ENCODE data around the gene FAAP20. TPM values are rescaled to one million over a fixed set of nuclear protein-coding genes. Genes with fewer than 3 reads are reported as not detected.

The FAAP20 gene
- total and polyA plus RNA-seq, 3 donors from 2014 or later = 65.5 to 72.6 (median 72.0) TPM

- intact Hi-C loops (cut with DNase I; ENCODE audit: low total_unique reads) = no loop called here
- peaks cover 40% of the 10 kb centered on the region for H3K4me1 ChIP-seq
Measured at GRCh38 chr1:2190491-2190976, 4.0 kb downstream of the FAAP20 start.

GRCh38 chr1:2189459-2190425 lies 4.8 kb downstream of the FAAP20 start:
- Histone ChIP-seq H3K36me3 (ENCODE audit: low read depth, missing control alignments) (no peaks in the 10 kb centered on the region), H3K4me3 (peak overlapping the region; percentile 43 to 61), H3K9me3 (no peaks in the 10 kb centered on the region), H3K27me3 (no peaks in the 10 kb centered on the region), H3K27ac (peak overlapping the region; percentile 93 to 94), H3K4me1 (peaks cover 35% of the 10 kb centered on the region)
- intact Hi-C loops (cut with DNase I; ENCODE audit: low total_unique reads) = no loop called here
- DNase-seq = peak; percentile 97
- no peak for TF ChIP-seq POLR2A (IDR thresholded peaks at IDR 0.05)
- TF ChIP-seq, protein P1, sequence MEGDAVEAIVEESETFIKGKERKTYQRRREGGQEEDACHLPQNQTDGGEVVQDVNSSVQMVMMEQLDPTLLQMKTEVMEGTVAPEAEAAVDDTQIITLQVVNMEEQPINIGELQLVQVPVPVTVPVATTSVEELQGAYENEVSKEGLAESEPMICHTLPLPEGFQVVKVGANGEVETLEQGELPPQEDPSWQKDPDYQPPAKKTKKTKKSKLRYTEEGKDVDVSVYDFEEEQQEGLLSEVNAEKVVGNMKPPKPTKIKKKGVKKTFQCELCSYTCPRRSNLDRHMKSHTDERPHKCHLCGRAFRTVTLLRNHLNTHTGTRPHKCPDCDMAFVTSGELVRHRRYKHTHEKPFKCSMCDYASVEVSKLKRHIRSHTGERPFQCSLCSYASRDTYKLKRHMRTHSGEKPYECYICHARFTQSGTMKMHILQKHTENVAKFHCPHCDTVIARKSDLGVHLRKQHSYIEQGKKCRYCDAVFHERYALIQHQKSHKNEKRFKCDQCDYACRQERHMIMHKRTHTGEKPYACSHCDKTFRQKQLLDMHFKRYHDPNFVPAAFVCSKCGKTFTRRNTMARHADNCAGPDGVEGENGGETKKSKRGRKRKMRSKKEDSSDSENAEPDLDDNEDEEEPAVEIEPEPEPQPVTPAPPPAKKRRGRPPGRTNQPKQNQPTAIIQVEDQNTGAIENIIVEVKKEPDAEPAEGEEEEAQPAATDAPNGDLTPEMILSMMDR (IDR thresholded peaks at IDR 0.05) = peak in 1 of 3 experiments; percentile 3
- 0 to 8% methylated on average over 3 to 64 of the region's 65 CpGs for WGBS, 2 donors

More at GRCh38 chr1:2190491-2190976, 4.0 kb downstream of the FAAP20 start:
- no peak for TF ChIP-seq POLR2A (IDR thresholded peaks at IDR 0.05)
- no peaks in the 10 kb centered on the region for H3K9me3 ChIP-seq
- 75 to 77% methylated on average over 12 to 19 of the region's 19 CpGs for WGBS, 2 donors
- peak overlapping the region; percentile 93 to 94 for H3K27ac ChIP-seq
- H3K36me3 ChIP-seq (ENCODE audit: low read depth, missing control alignments) = no peaks in the 10 kb centered on the region
- no peak for DNase-seq
- no peaks in the 10 kb centered on the region for H3K27me3 ChIP-seq
- H3K4me3 ChIP-seq = peak overlapping the region; percentile 43 to 61

DNA sequence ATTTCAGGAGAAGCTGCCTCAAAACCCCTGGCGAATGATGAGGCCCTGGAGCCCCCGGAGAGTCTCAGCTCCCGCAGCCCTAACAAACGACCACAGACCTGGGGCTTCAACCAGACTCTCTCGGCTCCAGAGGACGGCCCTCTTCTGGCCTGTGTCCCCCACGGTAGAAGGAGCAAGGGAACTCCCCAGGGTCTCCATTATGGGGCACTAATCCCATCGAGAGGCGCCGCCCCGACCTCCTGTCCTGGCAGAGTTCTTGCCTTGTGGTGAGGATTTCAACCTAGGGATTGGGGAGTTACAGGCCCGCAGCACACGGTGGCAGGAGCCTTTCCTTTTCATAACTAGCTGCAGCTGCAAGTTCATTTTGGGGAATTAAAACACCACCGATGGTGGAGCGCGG lies 6.2 kb downstream of the FAAP20 start:
- no peak overlapping the region for H3K4me3 ChIP-seq

GRCh38 chr1:2187619-2188018 lies 7.0 kb downstream of the FAAP20 start:
- intact Hi-C loops (cut with DNase I; ENCODE audit: low total_unique reads) = no loop called here
- Histone ChIP-seq H3K9me3 (no peaks in the 10 kb centered on the region), H3K36me3 (ENCODE audit: low read depth, missing control alignments) (no peaks in the 10 kb centered on the region), H3K27me3 (no peaks in the 10 kb centered on the region), H3K4me3 (no peak overlapping the region), H3K27ac (no peak overlapping the region), H3K4me1 (peaks cover 23% of the 10 kb centered on the region)
- WGBS, 2 donors = 67 to 88% methylated on average over 1 to 10 of the region's 13 CpGs
- TF ChIP-seq POLR2A (IDR thresholded peaks at IDR 0.05) = no peak
- TF ChIP-seq, protein P1 (IDR thresholded peaks at IDR 0.05) = no peak
- DNase-seq = no peak

More for the DNA sequence above, 6.2 kb downstream of the FAAP20 start:
- intact Hi-C loops (cut with DNase I; ENCODE audit: low total_unique reads) = no loop called here
- DNase-seq = no peak
- TF ChIP-seq, protein P1 (IDR thresholded peaks at IDR 0.05) = no peak
- TF ChIP-seq POLR2A (IDR thresholded peaks at IDR 0.05) = no peak
- peaks cover 27% of the 10 kb centered on the region for H3K4me1 ChIP-seq
- no peaks in the 10 kb centered on the region for H3K9me3 ChIP-seq
- H3K27ac ChIP-seq = no peak overlapping the region
- no peaks in the 10 kb centered on the region for H3K27me3 ChIP-seq
- no peaks in the 10 kb centered on the region for H3K36me3 ChIP-seq (ENCODE audit: low read depth, missing control alignments)
- 70 to 82% methylated on average over 12 to 16 of the region's 16 CpGs for WGBS, 2 donors

GRCh38 chr1:2186901-2187300 lies 7.7 kb downstream of the FAAP20 start:
- Histone ChIP-seq H3K4me3 (no peak overlapping the region), H3K4me1 (peaks cover 18% of the 10 kb centered on the region), H3K27me3 (no peaks in the 10 kb centered on the region), H3K9me3 (no peaks in the 10 kb centered on the region), H3K27ac (no peak overlapping the region), H3K36me3 (ENCODE audit: low read depth, missing control alignments) (no peaks in the 10 kb centered on the region)
- WGBS, 2 donors = 87 to 91% methylated on average over 9 of the region's 9 CpGs
- no peak for DNase-seq
- intact Hi-C loops (cut with DNase I; ENCODE audit: low total_unique reads) = no loop called here
- TF ChIP-seq, protein P1 (IDR thresholded peaks at IDR 0.05) = no peak
- no peak for TF ChIP-seq POLR2A (IDR thresholded peaks at IDR 0.05)

All from testis (tissue), 3 donors.